ENCODE results near the gene SLC38A11.

The SLC38A11 gene

GRCh38 chr2:164887434-164888144, 67.7 kb downstream of the SLC38A11 start:
- no peak for TF ChIP-seq CTCF (conservative IDR thresholded peaks at IDR 0.05; ENCODE audit: low read length)
- DNase-seq (ENCODE audit: low read depth) = no peak
- H3K4me3 ChIP-seq (ENCODE audit: low read length) = no peak overlapping the region

DNA sequence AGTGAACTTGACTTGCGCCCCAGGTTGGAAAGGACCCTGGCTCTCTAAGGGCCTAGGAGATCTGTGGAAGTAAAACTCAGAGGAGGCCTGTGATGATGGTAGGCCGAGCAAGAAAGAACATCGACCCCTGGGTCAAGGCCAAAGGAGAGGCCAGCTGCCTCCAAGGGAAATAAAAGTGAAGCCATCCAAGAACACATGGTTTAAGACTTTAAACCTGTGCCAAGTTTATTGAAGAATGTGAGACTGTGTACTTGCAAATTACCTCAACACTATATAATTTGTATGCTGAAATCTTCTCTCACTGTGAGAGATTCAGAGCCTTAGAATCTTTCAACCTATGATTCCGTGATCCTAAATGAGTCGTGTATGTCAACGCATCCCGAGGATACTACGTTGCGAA, 73.0 kb downstream of the SLC38A11 start:
- peak; percentile 14 for DNase-seq (ENCODE audit: low read depth)
- H3K4me3 ChIP-seq (ENCODE audit: low read length) = no peak overlapping the region
- no peak for TF ChIP-seq CTCF (conservative IDR thresholded peaks at IDR 0.05; ENCODE audit: low read length)

DNA sequence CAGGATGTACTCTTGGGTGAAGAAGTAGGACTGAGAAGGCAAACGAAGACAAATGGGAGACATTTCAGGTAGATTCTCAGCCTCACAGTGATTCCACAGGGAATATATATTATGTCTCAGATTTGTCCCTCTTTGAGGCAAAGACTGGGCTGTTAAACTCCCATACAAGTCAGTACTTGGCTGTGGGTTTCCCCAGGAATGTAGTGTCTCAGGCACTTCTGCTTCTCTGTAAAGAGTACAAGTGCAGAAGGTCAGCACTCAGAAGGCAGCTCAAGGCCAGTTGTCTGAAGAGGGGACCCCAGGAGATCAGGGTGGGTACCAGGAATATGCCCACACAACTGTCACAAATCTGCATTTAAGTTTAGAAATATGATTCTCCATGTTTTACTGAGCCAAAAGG, 73.8 kb downstream of the SLC38A11 start:
- no peak overlapping the region for H3K4me3 ChIP-seq (ENCODE audit: low read length)
- DNase-seq (ENCODE audit: low read depth) = no peak
- TF ChIP-seq CTCF (conservative IDR thresholded peaks at IDR 0.05; ENCODE audit: low read length) = no peak

GRCh38 chr2:164879901-164880535, 75.3 kb downstream of the SLC38A11 start:
- DNase-seq (ENCODE audit: low read depth) = no peak
- TF ChIP-seq CTCF (conservative IDR thresholded peaks at IDR 0.05; ENCODE audit: low read length) = no peak
- H3K4me3 ChIP-seq (ENCODE audit: low read length) = no peak overlapping the region

DNA sequence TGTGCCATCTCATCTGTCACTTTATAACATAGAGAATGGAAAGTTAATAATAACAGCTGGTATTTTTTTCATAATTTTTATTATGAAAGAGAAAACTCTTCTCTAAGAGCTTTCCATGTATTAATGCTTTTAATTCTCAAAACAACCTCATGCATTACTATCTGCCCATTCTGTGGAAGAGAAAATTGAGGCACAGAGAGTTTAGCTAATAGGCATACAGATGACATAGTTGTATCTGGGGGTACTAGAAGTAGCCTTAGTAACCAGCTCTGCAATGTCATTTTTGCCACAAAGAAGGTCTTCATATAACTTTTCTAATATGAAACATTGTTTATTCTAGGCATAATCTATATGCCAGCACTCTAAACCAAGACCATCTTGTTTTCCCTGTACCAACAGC, 77.4 kb downstream of the SLC38A11 start:
- DNase-seq (ENCODE audit: low read depth) = no peak
- TF ChIP-seq CTCF (conservative IDR thresholded peaks at IDR 0.05; ENCODE audit: low read length) = no peak
- H3K4me3 ChIP-seq (ENCODE audit: low read length) = no peak overlapping the region

DNA sequence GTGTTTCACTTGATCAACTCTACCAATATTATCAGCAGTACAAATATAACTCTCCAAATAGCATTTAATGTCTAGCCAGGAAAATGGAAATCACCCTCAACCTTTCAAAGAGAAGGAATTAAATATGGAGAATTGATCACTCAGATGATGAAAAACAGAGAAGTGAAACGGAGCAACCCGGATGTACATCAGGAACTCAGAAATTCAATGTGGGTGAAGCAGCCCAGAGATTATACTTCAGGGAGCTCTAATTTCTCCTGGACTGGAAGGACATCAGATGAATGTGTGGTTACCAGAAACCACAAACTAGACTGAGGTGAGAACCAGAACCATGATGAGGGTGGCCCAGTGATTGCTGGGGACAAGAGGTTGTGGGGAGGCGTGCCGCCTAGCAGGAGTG, 78.2 kb downstream of the SLC38A11 start:
- no peak overlapping the region for H3K4me3 ChIP-seq (ENCODE audit: low read length)
- no peak for DNase-seq (ENCODE audit: low read depth)
- no peak for TF ChIP-seq CTCF (conservative IDR thresholded peaks at IDR 0.05; ENCODE audit: low read length)

Data from AG10803 (cell line).